ENCODE data around the gene C1orf74.

DNA sequence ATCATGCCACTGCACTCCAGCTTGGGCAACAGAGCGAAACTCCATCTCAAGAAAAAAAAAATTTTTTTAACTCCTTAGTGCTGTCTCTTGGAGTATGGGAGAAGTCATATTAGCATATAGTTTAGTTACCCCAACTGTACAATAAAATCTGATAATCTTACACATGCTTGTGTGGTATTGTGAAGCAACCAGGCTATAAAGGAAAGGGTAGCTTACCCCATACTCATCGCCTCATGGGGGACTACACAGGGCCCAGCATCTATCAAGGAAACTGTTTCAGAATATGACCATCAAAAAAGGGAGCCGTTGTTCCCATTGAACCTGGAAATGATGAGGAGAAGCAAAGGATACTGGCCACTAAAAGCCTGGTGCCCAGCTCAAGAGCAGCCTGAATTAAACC, 31.5 kb downstream of the C1orf74 start:
- TF ChIP-seq, protein P1, sequence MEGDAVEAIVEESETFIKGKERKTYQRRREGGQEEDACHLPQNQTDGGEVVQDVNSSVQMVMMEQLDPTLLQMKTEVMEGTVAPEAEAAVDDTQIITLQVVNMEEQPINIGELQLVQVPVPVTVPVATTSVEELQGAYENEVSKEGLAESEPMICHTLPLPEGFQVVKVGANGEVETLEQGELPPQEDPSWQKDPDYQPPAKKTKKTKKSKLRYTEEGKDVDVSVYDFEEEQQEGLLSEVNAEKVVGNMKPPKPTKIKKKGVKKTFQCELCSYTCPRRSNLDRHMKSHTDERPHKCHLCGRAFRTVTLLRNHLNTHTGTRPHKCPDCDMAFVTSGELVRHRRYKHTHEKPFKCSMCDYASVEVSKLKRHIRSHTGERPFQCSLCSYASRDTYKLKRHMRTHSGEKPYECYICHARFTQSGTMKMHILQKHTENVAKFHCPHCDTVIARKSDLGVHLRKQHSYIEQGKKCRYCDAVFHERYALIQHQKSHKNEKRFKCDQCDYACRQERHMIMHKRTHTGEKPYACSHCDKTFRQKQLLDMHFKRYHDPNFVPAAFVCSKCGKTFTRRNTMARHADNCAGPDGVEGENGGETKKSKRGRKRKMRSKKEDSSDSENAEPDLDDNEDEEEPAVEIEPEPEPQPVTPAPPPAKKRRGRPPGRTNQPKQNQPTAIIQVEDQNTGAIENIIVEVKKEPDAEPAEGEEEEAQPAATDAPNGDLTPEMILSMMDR (IDR thresholded peaks at IDR 0.05) = no peak
- TF ChIP-seq POLR2A (IDR thresholded peaks at IDR 0.05) = no peak

Measured in prostate gland (tissue), 2 donors.